GM19351 (cell line): ENCODE measurements around the gene COL12A1.

ENCODE experiments used
- ATAC-seq: cut with Tn5 transposase; IDR thresholded peaks from one replicate; pipeline ENCODE4 v1.9.1; 2021; ENCODE audit warnings: mild to moderate bottlenecking, moderate library complexity; ENCODE audit not compliant: unreplicated experiment

Gene COL12A1

DNA sequence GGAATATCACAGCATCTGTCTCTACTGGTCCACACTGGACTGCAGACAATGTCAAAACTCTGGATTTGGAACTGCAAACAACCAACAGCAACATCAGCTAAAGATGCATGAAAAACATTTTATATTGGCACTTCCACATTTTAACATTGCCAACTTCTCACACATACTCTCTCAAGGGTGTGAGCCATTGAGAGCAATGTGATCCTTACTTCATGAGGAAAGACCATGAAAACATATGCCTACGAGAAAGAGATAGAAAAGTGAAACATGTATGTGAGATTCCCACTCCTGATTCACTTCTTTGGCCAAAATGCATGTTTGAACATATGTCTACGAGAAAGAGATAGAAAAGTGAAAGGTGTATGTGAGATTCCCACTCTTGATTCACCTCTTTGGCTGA, 99.4 kb downstream of the COL12A1 start:
- ATAC-seq: no peak

- no peak for ATAC-seq
Observed at GRCh38 chr6:75103431-75103830, 102.4 kb downstream of the COL12A1 start.

- no peak for ATAC-seq
Observed at GRCh38 chr6:75102301-75102700, 103.6 kb downstream of the COL12A1 start.

GRCh38 chr6:75101896-75102295, 104.0 kb downstream of the COL12A1 start:
- no peak for ATAC-seq

DNA sequence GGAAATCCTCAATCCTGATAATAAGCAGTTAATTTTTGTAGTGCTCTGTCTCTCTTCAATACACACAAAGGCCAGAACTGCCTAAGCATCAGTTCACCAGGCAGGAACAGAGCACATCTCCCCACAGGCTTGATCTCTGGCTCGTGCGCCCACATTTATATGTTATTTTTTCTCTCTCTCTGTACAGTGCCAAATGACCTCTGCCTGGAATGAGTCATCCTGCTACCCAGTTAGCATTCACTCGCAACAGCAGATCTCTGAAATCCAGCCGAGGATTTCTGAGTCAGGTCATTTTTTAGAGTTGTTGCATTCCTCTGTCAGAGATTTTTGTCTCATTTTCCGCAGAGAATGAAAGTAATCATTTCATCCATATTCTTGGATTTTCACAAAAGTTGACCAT, 107.1 kb downstream of the COL12A1 start:
- no peak for ATAC-seq

GRCh38 chr6:75096966-75097365, 108.9 kb downstream of the COL12A1 start:
- no peak for ATAC-seq

DNA sequence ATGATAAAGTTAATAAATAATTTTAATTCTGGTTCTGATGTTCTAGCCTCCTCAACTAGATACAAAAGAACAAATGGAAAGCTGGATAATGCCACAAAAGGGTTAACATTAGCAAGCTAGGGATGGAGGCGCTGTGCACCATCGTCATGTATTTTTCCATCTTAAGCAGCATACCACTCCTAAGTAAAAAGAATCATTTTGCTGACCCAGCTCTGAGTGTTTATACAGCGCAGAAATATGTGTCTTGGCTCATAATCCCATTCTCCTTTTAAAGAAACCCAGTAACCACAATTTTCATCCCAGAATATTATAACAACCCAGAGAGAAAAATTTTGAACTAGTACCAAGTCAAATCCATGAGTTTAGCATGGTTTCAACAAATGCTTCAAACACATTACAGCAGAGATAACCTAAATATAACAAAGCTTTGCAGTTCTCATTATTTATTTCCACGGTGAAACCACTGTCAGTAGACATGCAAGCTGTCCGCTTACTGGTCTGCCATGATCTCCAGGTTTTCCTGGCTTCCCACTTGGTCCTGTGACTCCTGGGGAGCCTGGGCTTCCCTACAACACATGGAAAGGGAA, 111.1 kb downstream of the COL12A1 start:
- no peak for ATAC-seq

DNA sequence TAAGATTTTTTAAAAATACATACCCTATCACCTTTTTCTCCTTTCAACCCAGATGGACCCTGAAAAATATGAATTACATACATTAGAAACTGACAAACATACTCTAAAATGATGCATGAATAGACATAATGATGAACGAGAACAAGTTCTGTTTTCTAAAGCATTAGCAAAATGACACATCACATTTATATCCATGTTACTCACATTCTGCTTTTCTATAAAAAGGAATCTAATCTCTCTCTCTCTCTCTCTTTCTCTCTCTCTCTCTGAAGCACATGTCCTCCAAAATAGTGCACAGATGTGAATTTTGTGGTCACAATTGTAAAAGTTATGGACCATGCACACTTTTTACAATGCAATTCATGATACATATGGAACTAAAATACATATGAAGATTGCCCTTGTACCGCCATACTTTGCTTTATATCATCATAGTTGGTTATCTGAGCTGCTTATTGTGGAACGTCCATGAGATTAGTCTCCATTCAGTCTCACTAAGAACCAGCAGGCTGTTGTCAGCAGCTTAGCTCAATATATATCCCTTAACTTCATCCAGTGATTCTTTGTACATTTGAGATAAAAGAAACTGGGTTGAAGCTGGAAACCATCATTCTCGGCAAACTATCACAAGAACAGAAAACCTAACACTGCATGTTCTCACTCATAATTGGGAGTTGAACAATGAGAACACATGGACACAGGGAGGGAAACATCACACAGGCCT, 114.2 kb downstream of the COL12A1 start:
- ATAC-seq: no peak

GRCh38 chr6:75090576-75090975, 115.3 kb downstream of the COL12A1 start:
- no peak for ATAC-seq

DNA sequence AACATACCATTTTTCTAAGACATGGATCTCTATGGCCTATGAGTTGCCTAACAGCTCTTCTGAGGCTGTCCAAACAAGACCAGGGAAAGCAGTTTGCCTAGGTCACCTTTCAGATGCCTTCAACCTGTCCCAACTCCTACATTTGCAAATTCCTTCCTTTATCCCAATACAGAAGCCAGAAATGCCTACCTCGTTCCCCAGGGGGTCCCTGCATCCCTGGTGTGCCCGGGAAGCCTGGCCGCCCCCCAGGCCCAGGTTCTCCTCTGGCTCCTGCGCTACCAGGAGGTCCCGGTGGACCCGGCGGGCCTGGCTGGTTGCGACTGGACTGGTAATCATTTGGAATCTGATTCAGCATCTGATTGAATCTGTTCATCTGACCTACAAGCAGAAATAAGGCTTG, 115.9 kb downstream of the COL12A1 start:
- no peak for ATAC-seq

DNA sequence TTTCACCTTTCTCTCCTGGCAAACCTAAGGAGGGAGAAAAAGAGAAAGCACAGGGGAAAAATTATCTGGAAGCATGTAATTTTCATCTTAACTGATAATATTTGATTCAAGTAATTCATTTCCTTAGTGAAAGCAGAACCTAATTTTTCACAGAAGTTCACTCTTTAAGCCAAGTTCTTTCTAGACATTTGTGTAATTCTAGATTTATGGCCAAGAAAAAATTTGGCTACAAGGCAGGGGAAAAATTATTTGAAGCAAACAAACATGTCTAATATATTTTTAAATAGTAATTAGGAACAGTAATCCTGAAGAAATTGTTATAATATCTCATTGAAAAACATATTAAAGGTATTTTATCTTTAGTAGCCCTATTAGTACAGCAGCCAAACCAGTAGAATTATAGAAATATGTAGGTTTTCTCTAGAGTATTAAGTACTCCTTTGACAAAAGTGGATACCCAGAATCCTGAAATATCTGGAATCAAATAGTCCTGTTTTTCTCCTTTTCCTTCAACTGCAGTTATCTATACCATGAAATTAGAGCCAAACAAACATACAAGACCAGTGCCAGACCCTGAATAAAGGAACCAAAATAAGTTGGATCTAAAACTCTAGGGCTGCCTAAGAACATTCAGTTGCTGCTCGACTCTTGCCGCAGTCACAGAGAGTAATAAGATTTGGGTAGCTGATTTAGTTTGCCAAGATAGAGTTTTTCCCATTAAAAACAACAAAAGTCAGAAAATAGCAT, 116.5 kb downstream of the COL12A1 start:
- ATAC-seq: no peak

GRCh38 chr6:75085931-75086635, 119.8 kb downstream of the COL12A1 start:
- no peak for ATAC-seq

DNA sequence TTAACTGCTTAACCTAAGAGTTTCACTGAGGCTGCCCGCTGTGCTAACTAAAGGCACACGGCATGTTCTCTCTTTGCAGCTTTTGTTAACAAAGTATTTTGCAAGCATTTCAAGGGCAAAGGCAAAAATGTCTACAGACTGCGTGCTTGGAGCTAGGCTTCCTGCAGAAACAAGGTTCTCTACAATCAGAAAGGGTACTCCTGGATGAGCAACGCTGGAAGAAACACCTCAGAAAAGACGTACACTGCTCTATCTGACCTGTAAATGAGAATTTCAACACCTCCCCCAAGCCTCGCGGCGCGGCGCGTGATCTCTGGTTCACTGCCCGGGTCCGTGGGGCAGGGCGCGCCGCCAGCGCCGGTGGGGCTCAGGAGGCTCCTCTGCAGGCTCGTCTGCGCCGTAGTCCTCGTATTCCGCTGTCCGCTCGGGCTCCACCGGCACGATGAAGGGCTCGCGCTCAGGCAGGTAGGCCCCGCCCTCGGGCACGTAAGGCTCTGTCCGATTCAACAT, 120.9 kb downstream of the COL12A1 start:
- no peak for ATAC-seq

DNA sequence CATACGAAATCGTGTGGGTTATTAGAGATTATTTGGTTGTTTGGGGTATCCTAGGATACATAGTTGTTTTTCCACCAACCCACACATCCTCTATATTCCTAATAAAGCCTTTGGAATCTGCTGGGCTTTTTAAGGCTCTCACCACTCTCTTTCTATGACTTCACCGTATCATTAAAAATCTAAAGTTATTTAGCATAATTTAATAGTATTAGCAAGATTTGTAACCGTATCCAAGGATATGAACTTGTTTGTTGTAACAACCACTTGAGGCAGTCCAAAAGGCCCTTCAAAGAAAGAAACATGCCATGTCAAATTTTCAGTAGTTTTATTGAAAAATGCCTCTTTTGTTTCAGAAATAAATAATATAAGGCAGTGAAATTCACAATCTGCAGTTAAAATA, 121.8 kb downstream of the COL12A1 start:
- no peak for ATAC-seq

DNA sequence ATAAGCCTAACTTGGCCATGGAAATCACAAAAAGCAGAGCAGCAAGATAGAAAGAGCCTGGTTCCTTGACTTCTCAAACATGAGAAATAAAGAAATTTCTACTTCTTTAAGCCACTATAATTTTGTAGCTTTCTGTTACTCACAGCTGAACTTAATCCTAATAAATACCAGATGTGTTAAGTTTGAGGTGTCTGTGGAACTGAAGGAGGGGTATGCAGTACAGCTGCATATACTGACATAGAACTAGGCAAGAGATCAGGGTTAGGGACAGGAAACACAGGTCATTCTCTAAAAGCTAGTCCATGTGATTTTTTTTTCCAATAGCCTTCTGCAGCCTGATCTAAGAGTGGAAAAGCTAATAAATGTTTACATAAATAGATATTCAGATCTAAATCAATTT, 123.9 kb downstream of the COL12A1 start:
- no peak for ATAC-seq

DNA sequence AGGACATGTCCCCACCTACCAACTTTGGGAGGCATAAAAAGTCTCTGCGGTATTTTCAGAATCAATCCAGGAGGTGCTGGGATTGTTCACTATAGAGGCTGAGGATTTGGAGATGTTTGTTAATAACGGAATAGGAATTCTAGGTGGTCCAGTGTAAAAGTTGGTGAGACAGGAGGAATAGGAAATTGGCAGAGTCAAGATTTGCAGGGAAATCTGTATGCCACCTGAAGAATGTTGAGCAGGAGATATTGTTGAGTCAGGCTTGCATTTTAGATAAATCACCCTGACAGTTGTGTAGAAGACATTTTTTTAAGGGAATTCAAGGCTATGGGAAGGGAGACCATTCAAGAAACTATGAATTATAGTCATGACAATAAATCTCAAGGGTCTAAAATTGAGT, 124.8 kb downstream of the COL12A1 start:
- ATAC-seq: no peak

- ATAC-seq: no peak
Observed at GRCh38 chr6:75079589-75079988, 126.3 kb downstream of the COL12A1 start.

GRCh38 chr6:75077701-75078100, 128.2 kb downstream of the COL12A1 start:
- ATAC-seq: no peak

- no peak for ATAC-seq
Observed at GRCh38 chr6:75076009-75076408, 129.8 kb downstream of the COL12A1 start.

DNA sequence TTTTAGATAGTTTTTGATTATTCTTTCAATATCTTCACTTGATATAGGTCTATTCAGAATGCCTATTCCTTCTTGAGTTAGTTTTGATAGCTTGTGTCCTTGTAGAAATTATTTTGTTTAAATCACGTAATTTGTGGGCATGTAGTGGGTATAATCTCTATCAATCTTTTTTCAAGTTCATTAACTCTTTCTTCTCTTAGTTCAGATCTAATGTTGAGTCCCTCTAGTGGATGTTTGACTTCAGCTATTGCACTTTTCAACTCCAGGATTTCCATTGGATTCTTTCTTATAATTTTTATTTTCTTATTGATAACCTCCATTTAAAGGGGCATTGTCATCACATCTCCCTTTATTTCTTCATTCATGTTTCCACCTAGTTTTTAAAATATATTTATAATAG, 135.6 kb downstream of the COL12A1 start:
- no peak for ATAC-seq

- ATAC-seq: no peak
Observed at GRCh38 chr6:75065523-75065922, 140.3 kb downstream of the COL12A1 start.
